ENCODE data around the gene NDUFA12. TPM values are rescaled to one million over a fixed set of nuclear protein-coding genes. Genes with fewer than 3 reads are reported as not detected.

The NDUFA12 gene
- total and polyA plus RNA-seq, 8 donors, result 20.7 to 68.0 (median 31.1) TPM

GRCh38 chr12:94941440-94941862 is 62.0 kb downstream of the NDUFA12 start:
- Histone ChIP-seq H3K36me3 (no peaks in the 10 kb centered on the region), H3K4me1 (no peaks in the 10 kb centered on the region), H3K9me3 (no peaks in the 10 kb centered on the region), H3K27me3 (no peaks in the 10 kb centered on the region), H3K4me3 (no peak overlapping the region), H3K27ac (no peak overlapping the region)
- 28 to 33% methylated on average over 7 of the region's 7 CpGs for WGBS, 2 donors
- FAIRE-seq, result no peak
- DNase-seq, result no peak
- intact Hi-C loops (cut with DNase I), result no loop called here
- ATAC-seq, result peak in 2 of 4 donors; percentile 25 to 55
- no peak for TF ChIP-seq CTCF (IDR thresholded peaks at IDR 0.05)

GRCh38 chr12:94940771-94941170 is 62.7 kb downstream of the NDUFA12 start:
- Histone ChIP-seq H3K4me1 (no peaks in the 10 kb centered on the region), H3K9me3 (no peaks in the 10 kb centered on the region), H3K36me3 (no peaks in the 10 kb centered on the region), H3K27me3 (no peaks in the 10 kb centered on the region), H3K27ac (no peak overlapping the region), H3K4me3 (no peak overlapping the region)
- 92 to 95% methylated on average over 9 of the region's 9 CpGs for WGBS, 2 donors
- intact Hi-C loops (cut with DNase I), result no loop called here
- DNase-seq, result no peak
- FAIRE-seq, result no peak
- TF ChIP-seq CTCF (IDR thresholded peaks at IDR 0.05), result no peak
- no peak for ATAC-seq

DNA sequence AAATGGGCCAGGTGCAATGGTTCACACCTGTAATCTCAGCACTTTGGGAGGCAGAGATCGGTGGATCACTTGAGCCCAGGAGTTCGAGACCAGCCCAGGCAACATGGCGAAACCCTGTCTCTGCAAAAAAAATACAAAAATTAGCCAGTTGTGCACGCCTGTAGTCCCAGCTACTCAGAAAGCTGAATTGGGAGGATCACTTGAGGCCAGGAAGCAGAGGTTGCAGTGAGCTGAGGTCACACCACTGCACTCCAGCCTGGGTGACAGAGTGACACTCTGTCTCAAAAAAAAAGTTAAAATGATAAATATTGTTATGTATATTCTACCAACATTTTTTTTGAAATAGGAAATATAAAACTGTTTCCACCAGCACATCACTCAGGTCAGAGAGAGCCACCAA is 64.9 kb downstream of the NDUFA12 start:
- WGBS, 2 donors, result 86 to 87% methylated on average over 4 of the region's 4 CpGs
- Histone ChIP-seq H3K4me3 (no peak overlapping the region), H3K27ac (no peak overlapping the region), H3K27me3 (no peaks in the 10 kb centered on the region), H3K4me1 (no peaks in the 10 kb centered on the region), H3K36me3 (no peaks in the 10 kb centered on the region), H3K9me3 (no peaks in the 10 kb centered on the region)
- FAIRE-seq (no peak), ATAC-seq (no peak), DNase-seq (no peak)
- TF ChIP-seq CTCF (IDR thresholded peaks at IDR 0.05), result no peak
- intact Hi-C loops (cut with DNase I), result no loop called here

DNA sequence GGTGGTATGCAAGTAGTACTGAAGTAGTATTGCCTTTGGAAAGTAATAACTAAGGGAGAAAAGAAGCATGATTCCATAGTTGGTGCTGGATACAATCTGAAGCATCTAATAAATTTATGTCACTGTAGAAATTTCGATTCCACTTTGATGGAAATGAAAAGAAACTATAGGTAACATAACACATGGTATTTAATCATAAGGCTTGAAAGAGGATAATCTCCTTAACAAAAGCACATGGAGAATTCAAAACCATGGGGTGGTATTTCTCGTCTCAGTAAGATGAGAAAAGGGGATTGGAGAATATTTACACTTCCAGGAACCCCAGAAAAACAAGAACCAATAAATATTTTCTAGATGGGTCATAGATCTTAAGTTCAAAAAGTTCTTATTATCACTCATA is 72.7 kb downstream of the NDUFA12 start:
- Histone ChIP-seq H3K27me3 (no peaks in the 10 kb centered on the region), H3K4me1 (no peaks in the 10 kb centered on the region), H3K27ac (no peak overlapping the region), H3K9me3 (no peaks in the 10 kb centered on the region), H3K4me3 (no peak overlapping the region), H3K36me3 (no peaks in the 10 kb centered on the region)
- WGBS, 2 donors, result 75 to 87% methylated on average over 2 of the region's 2 CpGs
- no peak for ATAC-seq
- no peak for TF ChIP-seq CTCF (IDR thresholded peaks at IDR 0.05)
- no peak for FAIRE-seq
- intact Hi-C loops (cut with DNase I), result no loop called here
- no peak for DNase-seq

DNA sequence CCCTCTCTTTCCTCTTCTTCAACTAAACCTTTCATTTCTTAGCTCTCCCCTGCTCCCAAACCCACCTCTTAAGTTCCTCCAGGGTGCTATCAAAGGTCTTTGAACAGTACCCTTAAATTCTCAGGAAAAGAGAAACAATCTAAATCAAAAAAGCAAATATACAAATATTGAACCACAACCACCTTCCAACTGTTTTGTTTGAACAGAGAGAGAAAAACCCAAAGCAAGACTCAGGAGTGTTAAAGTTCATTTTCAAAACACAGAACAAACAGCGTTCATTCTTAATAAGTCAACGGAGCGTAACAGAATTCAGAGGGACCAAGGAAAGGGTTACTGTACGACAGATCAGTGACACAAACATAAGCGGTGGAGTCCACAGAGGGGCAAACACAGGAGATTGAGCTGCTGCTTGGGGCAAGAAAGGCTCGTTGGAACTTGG is 73.3 kb downstream of the NDUFA12 start:
- Histone ChIP-seq H3K36me3 (no peaks in the 10 kb centered on the region), H3K4me1 (no peaks in the 10 kb centered on the region), H3K9me3 (no peaks in the 10 kb centered on the region), H3K27ac (no peak overlapping the region), H3K4me3 (no peak overlapping the region), H3K27me3 (no peaks in the 10 kb centered on the region)
- WGBS, 2 donors, result 11 to 17% methylated on average over 6 of the region's 6 CpGs
- peak in 1 of 4 donors; percentile 37 for ATAC-seq
- no peak for TF ChIP-seq CTCF (IDR thresholded peaks at IDR 0.05)
- no peak for DNase-seq
- no peak for FAIRE-seq
- intact Hi-C loops (cut with DNase I), result no loop called here
